IPS DF 6.9 (cell line): Measurements from ENCODE around the gene CELA3A.

Source experiments
- DNase-seq: peaks from one replicate; pipeline ENCODE4 v3.0.0-alpha.2; 2013; ENCODE audit warnings: low read depth, low spot score
- H3K27ac ChIP-seq: one replicate; pipeline ENCODE4 v1.5.1; 2013; ENCODE audit warnings: low read length, control low read depth
- H3K27me3 ChIP-seq: 2 replicates; pipeline ENCODE4 v1.6.1; 2013; ENCODE audit warnings: mild to moderate bottlenecking, low read length; ENCODE audit not compliant: control insufficient read depth, insufficient read depth
- H3K36me3 ChIP-seq: 2 replicates; pipeline ENCODE4 v1.6.1; 2013; ENCODE audit warnings: low read length; ENCODE audit not compliant: control insufficient read depth, insufficient read depth
- H3K4me1 ChIP-seq: 2 replicates; pipeline ENCODE4 v1.6.1; 2013; ENCODE audit warnings: low read length; ENCODE audit not compliant: control insufficient read depth, insufficient read depth
- H3K4me3 ChIP-seq: 2 replicates; pipeline ENCODE4 v1.5.1; 2013; ENCODE audit warnings: mild to moderate bottlenecking, low read length
- H3K9me3 ChIP-seq: 2 replicates; pipeline ENCODE4 v1.6.1; 2013; ENCODE audit warnings: low read length, inconsistent platforms; ENCODE audit not compliant: control insufficient read depth, insufficient read depth
- WGBS: extraction: QIAGEN DNeasy Blood & Tissue Kit; methylation state at CpG from one replicate; pipeline ENCODE4 v1.1.7; 2013; ENCODE audit warnings: mixed read lengths, missing lambda C conversion rate; ENCODE audit not compliant: insufficient read length, insufficient coverage; 5-methylcytosine and 5-hydroxymethylcytosine counted together

Gene CELA3A

GRCh38 chr1:22037520-22037919 lies 36.1 kb downstream of the CELA3A start:
- DNase-seq, result no peak
- Histone ChIP-seq H3K27ac (no peak overlapping the region), H3K9me3 (no peaks in the 10 kb centered on the region), H3K27me3 (no peaks in the 10 kb centered on the region), H3K36me3 (no peaks in the 10 kb centered on the region), H3K4me1 (peaks cover 4% of the 10 kb centered on the region; the same call in 1 of the 2 replicates), H3K4me3 (no peak overlapping the region)
- no CpG with 5 or more reads among the region's 7 CpGs for WGBS

GRCh38 chr1:22038036-22038435 lies 36.6 kb downstream of the CELA3A start:
- no peak overlapping the region for H3K27ac ChIP-seq
- H3K4me1 ChIP-seq, result peaks cover 4% of the 10 kb centered on the region; the same call in 1 of the 2 replicates
- no CpG with 5 or more reads among the region's 5 CpGs for WGBS
- DNase-seq, result no peak
- H3K9me3 ChIP-seq, result no peaks in the 10 kb centered on the region
- H3K36me3 ChIP-seq, result no peaks in the 10 kb centered on the region
- H3K27me3 ChIP-seq, result no peaks in the 10 kb centered on the region
- no peak overlapping the region for H3K4me3 ChIP-seq

GRCh38 chr1:22039594-22040285 lies 38.3 kb downstream of the CELA3A start:
- no peak overlapping the region for H3K27ac ChIP-seq

GRCh38 chr1:22040286-22040623 lies 38.8 kb downstream of the CELA3A start:
- Histone ChIP-seq H3K27ac (no peak overlapping the region), H3K9me3 (no peaks in the 10 kb centered on the region), H3K4me1 (peaks cover 4% of the 10 kb centered on the region; the same call in 1 of the 2 replicates), H3K27me3 (no peaks in the 10 kb centered on the region), H3K4me3 (no peak overlapping the region), H3K36me3 (no peaks in the 10 kb centered on the region)
- no CpG with 5 or more reads among the region's 5 CpGs for WGBS
- DNase-seq, result no peak

More at GRCh38 chr1:22039594-22040285, 38.3 kb downstream of the CELA3A start:
- Histone ChIP-seq H3K4me3 (no peak overlapping the region), H3K36me3 (no peaks in the 10 kb centered on the region), H3K27me3 (no peaks in the 10 kb centered on the region), H3K4me1 (peaks cover 4% of the 10 kb centered on the region; the same call in 1 of the 2 replicates), H3K9me3 (no peaks in the 10 kb centered on the region)
- no CpG with 5 or more reads among the region's 6 CpGs for WGBS
- DNase-seq, result no peak

- Histone ChIP-seq H3K9me3 (no peaks in the 10 kb centered on the region), H3K27ac (no peak overlapping the region), H3K4me3 (no peak overlapping the region), H3K36me3 (no peaks in the 10 kb centered on the region), H3K4me1 (peaks cover 4% of the 10 kb centered on the region; the same call in 1 of the 2 replicates), H3K27me3 (no peaks in the 10 kb centered on the region)
- no CpG with 5 or more reads among the region's 1 CpG for WGBS
- DNase-seq, result no peak
Observed at GRCh38 chr1:22041505-22041904, 40.0 kb downstream of the CELA3A start.

- no peak for DNase-seq
- Histone ChIP-seq H3K4me1 (peaks cover 4% of the 10 kb centered on the region; the same call in 1 of the 2 replicates), H3K9me3 (no peaks in the 10 kb centered on the region), H3K27me3 (no peaks in the 10 kb centered on the region), H3K4me3 (no peak overlapping the region), H3K27ac (no peak overlapping the region), H3K36me3 (no peaks in the 10 kb centered on the region)
- no CpG with 5 or more reads among the region's 3 CpGs for WGBS
Observed at GRCh38 chr1:22043198-22043769, 41.8 kb downstream of the CELA3A start.

DNA sequence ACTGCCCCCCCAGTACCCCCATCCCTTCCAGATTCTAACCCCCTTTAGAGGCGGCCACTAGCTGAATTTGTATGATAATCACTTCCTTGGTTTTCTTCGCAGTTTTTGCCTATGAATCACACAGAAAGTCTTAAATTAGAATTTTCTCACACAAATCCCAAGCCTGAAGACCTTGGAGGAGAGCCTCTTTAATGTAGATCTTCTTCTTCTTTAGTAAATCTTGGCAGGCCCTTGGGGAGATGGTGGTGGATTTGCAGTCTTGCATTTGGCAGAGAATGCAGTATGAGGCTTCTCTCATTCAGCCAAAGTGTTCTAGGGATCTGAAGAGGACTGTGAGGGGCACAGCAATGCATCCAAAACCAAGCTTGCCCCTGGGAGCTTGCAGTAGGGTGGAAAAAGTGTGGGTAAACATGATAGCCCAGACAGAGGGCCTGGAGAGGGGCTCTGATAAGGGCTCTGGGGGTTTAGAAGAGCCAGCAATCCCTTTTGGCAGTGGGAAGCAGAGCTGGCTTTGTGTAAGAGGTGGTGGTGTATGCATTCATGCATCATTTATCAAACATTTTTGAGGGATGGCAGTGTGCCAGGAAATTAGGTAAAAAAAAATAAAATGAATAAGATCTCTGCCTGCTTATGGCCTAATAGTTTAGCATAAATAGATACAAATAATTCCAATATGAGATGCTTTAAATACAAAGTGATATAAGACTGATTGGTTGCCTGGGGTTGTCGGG lies 43.4 kb downstream of the CELA3A start:
- no peaks in the 10 kb centered on the region for H3K36me3 ChIP-seq
- H3K27ac ChIP-seq, result no peak overlapping the region
- DNase-seq, result no peak
- H3K4me3 ChIP-seq, result no peak overlapping the region
- H3K9me3 ChIP-seq, result no peaks in the 10 kb centered on the region
- H3K4me1 ChIP-seq, result peaks cover 1% of the 10 kb centered on the region; the same call in 1 of the 2 replicates
- no peaks in the 10 kb centered on the region for H3K27me3 ChIP-seq
- no CpG with 5 or more reads among the region's 3 CpGs for WGBS

DNA sequence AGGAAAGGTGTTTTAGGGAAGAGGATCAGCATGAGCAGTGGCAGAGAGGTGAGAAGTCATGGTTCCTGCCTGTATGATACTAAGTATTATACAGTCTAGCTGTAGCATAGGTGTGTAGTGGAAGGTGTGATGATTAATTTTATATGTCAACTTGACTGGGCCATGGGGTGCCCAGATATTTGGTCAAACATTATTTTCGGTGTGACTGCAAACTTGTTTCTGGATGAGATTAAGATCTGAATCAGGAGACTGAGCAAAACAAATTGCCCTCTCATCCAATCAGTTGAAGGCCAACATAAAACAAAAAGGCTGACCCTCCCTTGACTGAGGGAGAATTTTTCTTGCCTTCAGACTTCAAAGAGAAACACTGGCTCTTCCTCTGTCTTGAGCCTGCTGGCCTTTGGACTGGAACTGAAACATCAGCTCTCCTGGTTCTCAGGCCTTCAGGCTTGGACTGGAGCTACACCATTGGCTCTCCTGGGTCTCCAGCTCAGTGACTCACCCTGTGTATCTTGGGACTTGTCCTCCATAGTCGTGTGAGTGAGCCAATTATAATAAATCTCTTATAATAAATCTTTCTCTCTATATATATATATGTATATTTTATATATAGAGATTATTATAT lies 44.3 kb downstream of the CELA3A start:
- H3K9me3 ChIP-seq, result no peaks in the 10 kb centered on the region
- H3K4me3 ChIP-seq, result no peak overlapping the region
- H3K4me1 ChIP-seq, result no peaks in the 10 kb centered on the region
- no peaks in the 10 kb centered on the region for H3K36me3 ChIP-seq
- no peak for DNase-seq
- no CpG with 5 or more reads among the region's 2 CpGs for WGBS
- no peaks in the 10 kb centered on the region for H3K27me3 ChIP-seq
- no peak overlapping the region for H3K27ac ChIP-seq

- Histone ChIP-seq H3K36me3 (no peaks in the 10 kb centered on the region), H3K27me3 (no peaks in the 10 kb centered on the region), H3K9me3 (no peaks in the 10 kb centered on the region), H3K4me3 (no peak overlapping the region; the same call in 1 of the 2 replicates), H3K27ac (no peak overlapping the region), H3K4me1 (no peaks in the 10 kb centered on the region)
- no CpG with 5 or more reads among the region's 8 CpGs for WGBS
- no peak for DNase-seq
Observed at GRCh38 chr1:22048351-22049192, 47.1 kb downstream of the CELA3A start.

GRCh38 chr1:22050330-22050729 lies 48.9 kb downstream of the CELA3A start:
- no peak for DNase-seq
- no peaks in the 10 kb centered on the region for H3K27me3 ChIP-seq
- no peak overlapping the region for H3K27ac ChIP-seq
- no peaks in the 10 kb centered on the region for H3K36me3 ChIP-seq
- no CpG with 5 or more reads among the region's 3 CpGs for WGBS
- H3K4me1 ChIP-seq, result no peaks in the 10 kb centered on the region
- H3K9me3 ChIP-seq, result no peaks in the 10 kb centered on the region
- H3K4me3 ChIP-seq, result no peak overlapping the region
